IPS-15b (cell line): ENCODE data around the gene MIGA2.

Experiments used
- H3K27me3 ChIP-seq: one replicate; pipeline ENCODE4 v1.6.1; 2013; ENCODE audit warnings: low read length; ENCODE audit not compliant: control insufficient read depth, insufficient read depth
- H3K36me3 ChIP-seq: one replicate; pipeline ENCODE4 v1.6.1; 2013; ENCODE audit warnings: low read length; ENCODE audit not compliant: control insufficient read depth, insufficient read depth
- H3K4me1 ChIP-seq: one replicate; pipeline ENCODE4 v1.6.1; 2013; ENCODE audit warnings: mild to moderate bottlenecking, low read length; ENCODE audit not compliant: control insufficient read depth, insufficient read depth
- H3K4me3 ChIP-seq: one replicate; pipeline ENCODE4 v1.5.1; 2013; ENCODE audit warnings: low read depth, low read length
- H3K9ac ChIP-seq: one replicate; pipeline ENCODE4 v1.6.1; 2013; ENCODE audit warnings: low read depth, mild to moderate bottlenecking, low read length
- H3K9me3 ChIP-seq: one replicate; pipeline ENCODE4 v1.6.1; 2013; ENCODE audit warnings: mild to moderate bottlenecking, low read length; ENCODE audit not compliant: control insufficient read depth, insufficient read depth

The MIGA2 gene

GRCh38 chr9:129042016-129042415, 5.6 kb downstream of the MIGA2 start:
- Histone ChIP-seq H3K4me3 (no peak overlapping the region), H3K27me3 (no peaks in the 10 kb centered on the region), H3K9ac (no peak overlapping the region), H3K4me1 (no peaks in the 10 kb centered on the region), H3K9me3 (no peaks in the 10 kb centered on the region), H3K36me3 (peaks cover 25% of the 10 kb centered on the region)

- Histone ChIP-seq H3K9ac (no peak overlapping the region), H3K4me3 (no peak overlapping the region), H3K4me1 (no peaks in the 10 kb centered on the region), H3K9me3 (no peaks in the 10 kb centered on the region), H3K36me3 (peaks cover 36% of the 10 kb centered on the region), H3K27me3 (no peaks in the 10 kb centered on the region)
These were observed 16.2 kb downstream of the MIGA2 start for GRCh38 chr9:129052592-129052991.

GRCh38 chr9:129053020-129053419, 16.6 kb downstream of the MIGA2 start:
- Histone ChIP-seq H3K27me3 (no peaks in the 10 kb centered on the region), H3K36me3 (peaks cover 33% of the 10 kb centered on the region), H3K9ac (no peak overlapping the region), H3K4me1 (no peaks in the 10 kb centered on the region), H3K4me3 (no peak overlapping the region), H3K9me3 (no peaks in the 10 kb centered on the region)

- Histone ChIP-seq H3K4me3 (no peak overlapping the region), H3K9me3 (no peaks in the 10 kb centered on the region), H3K36me3 (peaks cover 26% of the 10 kb centered on the region), H3K27me3 (no peaks in the 10 kb centered on the region), H3K4me1 (no peaks in the 10 kb centered on the region), H3K9ac (no peak overlapping the region)
These were observed 17.9 kb downstream of the MIGA2 start for GRCh38 chr9:129054163-129054851.

- Histone ChIP-seq H3K4me1 (no peaks in the 10 kb centered on the region), H3K27me3 (no peaks in the 10 kb centered on the region), H3K9ac (no peak overlapping the region), H3K9me3 (no peaks in the 10 kb centered on the region), H3K36me3 (peaks cover 26% of the 10 kb centered on the region), H3K4me3 (no peak overlapping the region)
These were observed 22.8 kb downstream of the MIGA2 start for GRCh38 chr9:129058965-129059795.

- Histone ChIP-seq H3K27me3 (no peaks in the 10 kb centered on the region), H3K4me1 (no peaks in the 10 kb centered on the region), H3K36me3 (peaks cover 23% of the 10 kb centered on the region), H3K9ac (no peak overlapping the region), H3K4me3 (no peak overlapping the region), H3K9me3 (no peaks in the 10 kb centered on the region)
These were observed 23.7 kb downstream of the MIGA2 start for GRCh38 chr9:129059796-129060785.

- Histone ChIP-seq H3K9me3 (no peaks in the 10 kb centered on the region), H3K36me3 (peaks cover 28% of the 10 kb centered on the region), H3K4me1 (no peaks in the 10 kb centered on the region), H3K27me3 (no peaks in the 10 kb centered on the region), H3K4me3 (no peak overlapping the region), H3K9ac (no peak overlapping the region)
These were observed 24.6 kb downstream of the MIGA2 start for GRCh38 chr9:129060991-129061390.

- Histone ChIP-seq H3K4me1 (no peaks in the 10 kb centered on the region), H3K9ac (no peak overlapping the region), H3K4me3 (no peak overlapping the region), H3K36me3 (peaks cover 36% of the 10 kb centered on the region), H3K27me3 (no peaks in the 10 kb centered on the region), H3K9me3 (no peaks in the 10 kb centered on the region)
These were observed 26.6 kb downstream of the MIGA2 start for GRCh38 chr9:129063061-129063460.

GRCh38 chr9:129064499-129064908, 28.1 kb downstream of the MIGA2 start:
- H3K9me3 ChIP-seq, result no peaks in the 10 kb centered on the region
- H3K36me3 ChIP-seq, result peaks cover 43% of the 10 kb centered on the region
- no peak overlapping the region for H3K9ac ChIP-seq

GRCh38 chr9:129068110-129068509, 31.7 kb downstream of the MIGA2 start:
- Histone ChIP-seq H3K4me3 (no peak overlapping the region), H3K36me3 (peaks cover 35% of the 10 kb centered on the region), H3K4me1 (peaks cover 12% of the 10 kb centered on the region), H3K9ac (no peak overlapping the region), H3K9me3 (no peaks in the 10 kb centered on the region), H3K27me3 (no peaks in the 10 kb centered on the region)

More at GRCh38 chr9:129064499-129064908, 28.1 kb downstream of the MIGA2 start:
- no peak overlapping the region for H3K4me3 ChIP-seq
- H3K27me3 ChIP-seq, result no peaks in the 10 kb centered on the region
- no peaks in the 10 kb centered on the region for H3K4me1 ChIP-seq
